Limb (tissue), 2 donors: ENCODE data around the gene GPC4.

Source experiments
- DNase-seq, 2 donors: peaks; one replicate each; pipeline ENCODE4 v3.0.0-alpha.2; 2016; ENCODE audit errors: extremely low spot score in 2 of 2

The GPC4 gene

DNA sequence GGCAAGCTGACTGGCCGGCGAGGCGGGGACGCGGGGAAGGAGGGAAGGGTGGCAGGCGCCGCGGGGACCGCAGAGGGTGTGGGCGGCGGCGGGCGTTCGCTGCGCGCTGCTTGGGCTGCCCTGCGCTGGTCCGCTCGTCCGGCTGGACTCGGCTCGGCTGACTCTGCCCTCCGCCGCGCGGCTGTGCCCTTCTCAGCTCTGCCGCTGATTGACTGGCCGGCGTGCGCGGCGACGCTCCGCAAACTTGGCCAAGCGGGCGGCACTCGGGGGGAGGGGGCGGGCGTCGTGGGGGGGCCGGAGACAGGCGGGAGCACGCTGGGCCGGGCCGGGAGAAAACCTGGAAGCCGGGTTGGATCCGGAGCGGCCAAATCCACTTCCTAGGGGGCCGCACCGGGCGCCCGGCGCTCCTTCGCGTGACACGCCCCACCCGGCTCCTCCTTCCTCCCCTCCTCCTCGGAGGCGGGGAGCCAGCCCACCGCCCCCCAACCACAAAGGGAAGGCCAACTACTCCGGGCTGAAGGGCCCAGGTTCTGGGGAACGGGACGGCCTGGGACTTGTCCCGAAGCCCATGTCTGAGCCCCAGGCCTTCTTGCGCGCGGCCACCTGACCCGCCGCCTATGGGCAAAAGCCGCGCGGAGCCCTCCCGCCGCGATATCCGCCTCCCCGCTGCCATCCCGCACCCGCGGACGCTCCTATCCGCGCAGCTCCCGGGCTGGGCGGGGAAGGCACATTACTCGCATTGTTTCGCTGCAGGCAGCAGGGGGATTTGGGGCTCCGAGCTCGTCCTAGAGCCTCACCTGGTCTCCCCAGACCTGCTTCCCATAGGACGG is at the start of gene GPC4:
Gene GPC4 (minus strand): TSS at position 214 of the 830 bp plus-strand sequence. CDS start 524 bp downstream, outside the sequence.
- peak; percentile 52 to 87 for DNase-seq

DNA sequence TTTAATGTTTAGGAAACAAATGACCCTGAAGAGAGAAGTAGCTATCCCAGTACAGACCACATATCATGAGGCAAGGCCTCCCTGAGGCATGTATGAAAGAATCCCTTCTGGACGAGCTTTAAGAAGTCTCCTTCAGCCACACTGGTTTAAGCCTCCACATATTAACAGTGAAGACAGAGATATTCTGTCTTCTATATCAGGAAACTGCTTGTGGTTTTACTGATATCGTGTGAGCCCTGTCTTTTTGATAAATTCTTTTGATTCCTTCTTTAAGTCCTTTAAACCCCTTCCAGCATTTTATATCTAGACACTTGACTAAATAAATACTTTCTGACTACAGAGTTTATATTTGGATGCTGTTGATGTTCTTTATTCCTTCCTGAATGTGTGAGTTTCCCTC is 45.9 kb upstream of the GPC4 start:
- DNase-seq: no peak

DNA sequence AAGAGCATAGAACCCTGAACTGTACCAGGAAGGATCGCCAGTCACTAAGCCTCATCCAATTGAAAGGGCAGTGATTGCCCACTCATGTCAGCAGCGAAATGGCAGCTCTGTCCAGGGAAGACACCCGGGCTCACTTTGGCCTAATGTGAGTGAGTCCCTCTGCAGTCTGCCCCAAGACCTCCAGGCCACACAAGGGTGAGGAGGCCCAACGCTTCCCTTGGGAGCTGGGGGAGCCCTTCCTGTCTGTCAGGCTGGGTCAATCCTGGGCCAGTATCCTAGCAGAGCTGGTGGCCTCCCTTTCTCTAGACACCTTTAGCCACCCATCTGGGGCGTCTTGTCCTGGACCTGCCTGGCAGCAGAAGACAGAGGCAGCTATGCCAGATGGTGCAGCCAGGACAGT is 39.6 kb upstream of the GPC4 start:
- no peak for DNase-seq

DNA sequence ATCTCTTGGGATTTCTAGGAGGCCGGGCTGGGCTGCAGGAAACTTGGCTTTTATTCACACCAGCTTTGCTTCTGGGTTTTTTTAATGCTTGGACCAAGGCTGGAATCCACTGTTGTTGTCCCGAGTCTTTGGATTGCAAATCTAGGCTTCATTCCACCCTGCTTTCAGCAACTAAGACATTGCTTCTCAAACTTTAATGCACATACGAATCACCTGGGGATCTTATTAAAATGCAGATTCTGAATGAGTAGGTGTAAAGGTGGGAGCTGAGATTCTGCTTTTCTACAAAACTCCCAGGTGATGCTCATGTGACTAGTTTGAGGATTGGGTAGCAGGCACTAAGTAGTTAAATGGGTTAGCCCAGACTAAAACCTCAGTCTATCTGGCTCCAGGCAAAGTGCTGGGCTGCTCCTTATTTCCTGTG is 39.2 kb upstream of the GPC4 start:
- no peak for DNase-seq

DNA sequence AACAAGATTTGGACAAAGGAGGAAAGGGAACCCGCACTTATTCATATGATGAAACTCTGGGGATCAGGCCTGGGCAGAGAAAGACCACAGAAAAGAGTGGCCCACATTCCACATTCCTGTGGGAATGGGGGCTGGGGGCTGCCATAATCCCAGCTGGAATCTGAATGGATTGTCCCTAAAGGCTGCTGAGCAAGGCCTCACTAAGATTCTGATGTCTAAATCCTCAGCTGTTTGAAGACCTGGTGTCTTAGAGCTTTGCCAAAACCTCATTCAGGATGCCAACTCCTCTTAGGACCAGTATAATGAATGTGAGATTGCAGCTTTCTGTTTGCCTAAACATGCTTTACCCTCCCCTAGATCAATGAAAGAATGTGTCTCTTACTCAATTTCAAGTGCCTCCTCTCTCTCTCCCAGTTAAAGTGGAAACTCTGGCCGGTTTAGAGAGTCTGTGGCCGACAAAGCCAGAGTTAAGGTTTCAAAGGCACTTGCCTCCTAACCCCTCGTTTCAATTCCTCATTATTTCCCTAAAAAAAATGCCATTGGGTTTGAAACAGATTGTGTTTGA is 33.3 kb upstream of the GPC4 start:
- no peak for DNase-seq

DNA sequence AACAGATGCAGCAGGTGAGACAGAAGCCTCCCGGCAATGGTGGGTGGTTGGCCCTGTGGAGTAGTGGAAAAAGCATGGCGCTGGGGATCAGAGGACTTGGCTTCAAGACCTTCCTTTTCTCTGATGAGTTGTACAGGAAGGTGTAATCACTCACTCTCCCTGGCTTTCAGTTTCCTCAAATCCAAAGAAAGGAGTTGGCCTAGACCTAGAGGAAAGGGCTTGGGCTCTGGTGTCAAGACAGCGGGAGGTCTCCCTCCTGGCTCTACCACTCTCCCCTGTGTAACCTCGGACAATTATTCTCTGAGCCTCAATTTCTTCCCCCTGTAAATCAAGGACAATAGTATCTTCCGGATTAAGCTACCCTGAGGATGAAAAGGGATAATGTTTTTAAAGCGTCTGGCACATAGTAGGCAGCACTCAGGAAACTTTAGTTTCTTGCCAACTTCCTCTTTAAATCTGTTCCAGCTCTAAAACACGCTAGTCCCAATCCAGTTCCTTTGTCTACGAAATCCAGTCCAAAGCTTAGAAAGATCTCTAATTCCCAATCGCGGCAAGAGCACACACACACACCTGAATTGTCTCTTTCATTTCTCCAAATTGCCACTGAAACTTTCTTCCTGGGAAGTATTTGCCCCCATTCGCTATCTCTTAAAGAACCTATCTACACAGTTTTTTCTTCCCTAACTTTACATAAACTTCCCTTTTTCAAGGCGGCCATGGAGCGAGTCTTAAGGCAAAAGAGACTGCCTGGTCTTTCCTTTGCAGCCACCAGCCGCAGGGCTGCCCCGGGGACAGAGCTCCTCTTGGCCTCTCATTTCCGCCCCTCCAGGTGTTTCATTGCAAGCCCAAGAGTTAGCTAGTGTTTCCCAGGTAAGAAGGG is 29.9 kb upstream of the GPC4 start:
- DNase-seq: peak in 1 of 2 donors; percentile 10

DNA sequence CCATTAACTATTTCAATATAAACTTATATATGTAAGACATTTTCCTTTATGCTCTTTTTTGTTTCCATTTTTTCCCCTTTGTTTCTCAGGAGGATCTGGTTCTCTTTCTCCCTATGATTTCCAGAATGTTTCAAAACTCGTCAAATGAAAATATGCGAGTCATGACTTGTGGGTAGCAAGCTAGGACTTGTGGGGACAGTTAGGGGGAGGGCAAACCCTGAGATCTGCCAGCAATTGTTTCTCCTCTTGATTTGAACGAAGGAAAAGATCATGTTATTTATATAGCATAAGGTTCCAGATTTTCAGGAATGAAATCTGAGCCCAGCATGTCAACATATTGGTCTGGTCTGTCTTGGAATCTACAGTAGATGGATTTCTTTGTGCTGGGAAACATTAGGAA is 28.9 kb upstream of the GPC4 start:
- DNase-seq: no peak

DNA sequence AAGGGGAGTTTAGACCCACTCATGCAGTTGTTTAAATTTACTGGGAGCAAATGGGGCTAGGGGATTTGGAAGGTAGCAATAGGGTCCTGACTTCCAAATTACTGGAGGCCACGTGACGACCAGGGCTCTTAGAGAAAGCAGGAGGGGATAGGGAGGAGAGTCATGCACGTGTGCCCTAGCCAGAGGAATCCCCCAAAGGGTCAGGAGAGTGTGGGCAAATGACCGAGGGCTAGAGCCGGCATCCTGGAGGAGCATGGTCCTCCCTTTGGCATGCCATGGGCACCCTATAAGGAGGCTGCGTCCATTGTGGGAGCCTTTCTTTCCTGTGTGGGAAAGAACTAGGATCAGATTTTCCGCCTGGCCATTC is 25.5 kb upstream of the GPC4 start:
- no peak for DNase-seq

DNA sequence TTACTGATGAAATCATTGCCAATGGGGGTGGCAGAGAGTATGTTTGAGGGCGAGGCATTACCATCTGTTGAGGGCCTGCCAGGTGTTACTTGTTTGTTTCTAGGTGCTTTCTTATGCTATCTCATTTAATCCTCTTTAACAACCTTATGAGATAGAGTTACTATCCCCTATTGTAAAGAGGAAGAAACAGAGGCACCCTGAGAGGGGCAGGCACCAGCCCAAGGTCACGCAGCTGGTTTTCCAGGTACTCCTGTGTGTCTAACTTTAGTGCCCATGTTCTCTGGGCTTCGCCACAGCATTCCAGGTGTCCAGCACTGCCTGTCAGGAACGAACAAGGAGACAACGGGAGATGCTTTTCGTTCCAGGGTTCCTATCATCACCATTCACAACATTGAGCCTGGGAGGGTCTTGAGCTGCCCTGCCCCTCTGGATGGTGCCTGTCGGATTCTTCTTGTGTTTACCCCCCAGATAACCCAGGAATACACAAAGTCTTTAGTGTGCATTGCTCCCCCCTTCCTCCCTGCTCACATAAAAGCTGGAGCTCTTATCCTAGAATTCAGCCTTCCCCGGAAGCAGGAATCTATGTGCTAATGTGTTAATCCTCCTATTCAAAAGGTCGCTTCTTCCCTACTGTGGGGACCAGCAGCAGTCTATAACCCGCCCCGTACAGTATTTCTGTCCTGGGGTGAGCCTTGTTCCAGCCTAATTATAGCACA is 24.9 kb upstream of the GPC4 start:
- DNase-seq: no peak

DNA sequence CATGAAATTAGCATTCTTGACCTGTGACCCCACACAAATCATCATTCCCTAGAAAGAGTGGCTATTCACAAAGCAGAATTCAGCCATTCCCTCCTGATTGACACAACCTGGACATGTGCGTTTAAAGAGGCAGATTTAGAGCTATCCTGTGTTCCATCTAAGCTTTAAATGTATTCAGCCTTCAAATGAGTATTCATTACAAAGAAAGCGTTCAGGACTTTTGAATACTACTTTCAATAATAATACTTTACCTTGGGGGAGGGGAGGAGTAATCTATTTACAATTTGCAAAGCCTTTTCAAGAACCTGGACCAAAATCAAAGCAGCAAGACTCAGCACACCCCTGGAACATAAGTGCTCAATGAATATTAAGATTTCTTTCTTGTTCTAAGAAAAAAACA is 22.5 kb upstream of the GPC4 start:
- no peak for DNase-seq

DNA sequence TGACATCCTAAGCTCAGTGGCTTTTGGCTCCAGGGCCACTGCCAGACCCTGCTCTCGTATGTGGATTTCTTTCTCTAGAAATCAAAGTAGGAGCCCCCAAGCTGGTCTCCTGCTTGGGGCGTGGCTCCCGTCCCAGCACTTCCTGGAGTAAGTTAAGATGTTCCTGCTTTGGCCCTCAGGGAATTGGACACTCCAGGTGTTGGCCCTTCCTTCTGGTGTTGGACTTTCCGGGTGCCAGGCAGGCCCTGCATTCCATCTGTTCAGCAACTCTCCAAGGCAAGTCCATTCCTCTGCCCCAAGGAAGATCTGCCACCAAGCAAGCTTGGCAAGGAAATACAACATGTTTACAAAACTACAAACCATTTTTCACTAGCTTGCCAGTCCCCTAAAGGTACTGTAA is 22.1 kb upstream of the GPC4 start:
- DNase-seq: no peak

DNA sequence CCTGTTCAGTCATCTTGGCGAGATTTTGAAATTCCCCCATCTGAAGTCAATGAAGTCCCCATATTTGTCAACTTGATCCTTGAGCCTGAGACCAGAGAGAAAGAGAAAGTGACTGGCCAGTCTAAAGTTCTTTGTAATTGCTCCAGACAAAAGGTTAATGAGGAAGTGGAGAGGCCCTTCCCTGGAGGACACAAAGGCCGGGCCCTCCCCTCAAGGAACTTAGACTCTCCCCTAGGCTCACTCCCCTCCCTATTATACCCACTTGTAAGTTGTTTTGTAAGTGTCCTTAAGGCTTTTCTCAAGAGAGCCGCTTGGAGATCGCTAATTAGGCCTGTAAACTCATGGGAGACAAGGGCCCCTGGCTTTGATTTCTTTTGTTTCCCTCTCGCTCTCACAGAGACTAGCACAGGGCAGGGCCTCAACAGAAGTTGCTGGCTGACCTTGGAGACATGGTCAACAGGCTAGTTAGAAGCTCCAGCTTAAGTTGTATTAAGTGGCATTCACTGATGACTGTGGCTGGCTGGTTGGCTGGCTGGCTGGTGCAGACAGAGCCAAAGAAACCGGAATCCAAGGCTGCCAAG is 20.3 kb upstream of the GPC4 start:
- DNase-seq: no peak

DNA sequence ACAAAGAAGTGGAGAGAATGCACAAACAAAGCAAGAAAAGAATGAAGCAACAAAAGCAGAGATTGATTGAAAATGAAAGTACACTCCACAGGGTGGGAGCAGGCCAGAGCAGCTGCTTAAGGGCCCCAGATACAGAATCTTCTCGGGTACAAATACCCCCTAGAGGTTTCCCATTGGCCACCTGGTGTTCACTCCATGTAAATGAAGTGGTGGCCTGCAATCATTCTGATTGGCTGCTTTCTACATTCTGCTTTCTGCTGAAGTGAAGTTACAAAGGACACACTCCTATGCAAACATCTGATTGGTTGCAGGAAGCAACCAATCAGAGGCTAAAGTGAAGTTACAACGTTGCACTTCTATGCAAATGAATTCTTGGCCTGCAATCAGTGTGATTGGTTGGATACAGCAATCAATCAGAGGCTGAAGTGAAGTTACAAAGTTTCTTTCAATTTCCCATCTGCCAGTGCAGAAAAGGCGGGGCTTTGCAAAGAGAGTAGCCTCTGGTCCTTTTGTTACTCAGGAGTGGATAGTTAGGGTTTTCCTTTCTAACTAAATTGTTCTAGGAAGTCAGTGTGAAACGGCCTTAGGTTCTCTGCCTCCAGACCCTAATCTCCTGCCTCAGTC is 19.0 kb upstream of the GPC4 start:
- DNase-seq: no peak

DNA sequence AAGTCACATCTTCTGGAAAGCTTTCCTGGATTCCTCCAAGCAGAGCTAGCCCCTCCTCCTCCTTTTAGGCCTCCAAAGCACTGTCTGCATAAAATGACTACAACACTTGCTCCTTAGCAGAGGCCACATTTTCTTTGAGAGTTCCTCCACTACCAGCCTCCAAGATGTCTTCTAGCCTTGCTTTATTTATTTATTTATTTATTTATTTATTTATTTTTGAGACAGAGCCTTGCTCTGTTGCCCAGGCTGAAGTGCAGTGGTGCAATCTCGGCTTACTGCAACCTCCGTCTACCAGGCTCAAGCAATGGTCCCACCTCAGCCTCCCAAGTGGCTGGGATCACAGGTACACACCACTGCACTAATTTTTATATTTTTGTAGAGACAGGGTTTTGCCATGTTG is 4.6 kb upstream of the GPC4 start:
- no peak for DNase-seq

DNA sequence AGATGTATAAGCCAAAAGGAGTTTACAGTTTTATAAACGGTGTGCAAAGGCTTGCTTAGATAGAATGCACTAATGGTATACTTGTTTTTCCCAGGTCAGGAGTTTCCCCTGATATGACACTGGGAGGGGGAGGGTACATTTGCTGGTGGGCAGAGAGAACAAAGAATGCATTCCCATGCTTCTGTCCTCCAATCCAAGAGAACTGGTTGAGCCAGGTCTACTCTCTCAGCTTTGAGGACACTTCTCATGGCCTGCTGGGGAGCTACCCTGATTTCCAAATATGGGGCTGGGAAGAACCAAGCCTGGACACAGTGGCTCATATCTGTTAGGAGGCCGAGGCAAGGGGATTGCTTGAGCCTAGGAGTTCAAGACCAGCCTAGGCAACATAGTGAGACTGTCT is 3.3 kb upstream of the GPC4 start:
- DNase-seq: no peak

DNA sequence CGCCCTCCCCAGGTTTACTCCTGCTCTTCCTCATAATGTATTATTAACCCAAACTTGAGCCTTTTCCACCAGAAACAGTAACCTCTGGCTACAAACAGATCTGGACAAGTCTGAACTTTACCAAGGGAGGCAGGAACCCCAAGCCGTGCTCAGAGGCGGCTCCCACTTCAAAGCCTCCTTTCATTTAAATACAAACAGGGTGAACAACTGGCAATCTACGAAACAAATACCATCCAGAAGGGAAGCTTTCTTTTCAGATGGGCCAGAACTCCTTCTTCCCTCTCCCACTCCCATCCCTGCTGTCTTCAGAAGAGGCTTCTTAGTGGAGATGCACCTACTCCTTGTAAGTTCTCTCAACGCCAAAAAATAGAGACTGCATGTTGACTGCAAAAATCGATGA is 2.1 kb upstream of the GPC4 start:
- DNase-seq: no peak

DNA sequence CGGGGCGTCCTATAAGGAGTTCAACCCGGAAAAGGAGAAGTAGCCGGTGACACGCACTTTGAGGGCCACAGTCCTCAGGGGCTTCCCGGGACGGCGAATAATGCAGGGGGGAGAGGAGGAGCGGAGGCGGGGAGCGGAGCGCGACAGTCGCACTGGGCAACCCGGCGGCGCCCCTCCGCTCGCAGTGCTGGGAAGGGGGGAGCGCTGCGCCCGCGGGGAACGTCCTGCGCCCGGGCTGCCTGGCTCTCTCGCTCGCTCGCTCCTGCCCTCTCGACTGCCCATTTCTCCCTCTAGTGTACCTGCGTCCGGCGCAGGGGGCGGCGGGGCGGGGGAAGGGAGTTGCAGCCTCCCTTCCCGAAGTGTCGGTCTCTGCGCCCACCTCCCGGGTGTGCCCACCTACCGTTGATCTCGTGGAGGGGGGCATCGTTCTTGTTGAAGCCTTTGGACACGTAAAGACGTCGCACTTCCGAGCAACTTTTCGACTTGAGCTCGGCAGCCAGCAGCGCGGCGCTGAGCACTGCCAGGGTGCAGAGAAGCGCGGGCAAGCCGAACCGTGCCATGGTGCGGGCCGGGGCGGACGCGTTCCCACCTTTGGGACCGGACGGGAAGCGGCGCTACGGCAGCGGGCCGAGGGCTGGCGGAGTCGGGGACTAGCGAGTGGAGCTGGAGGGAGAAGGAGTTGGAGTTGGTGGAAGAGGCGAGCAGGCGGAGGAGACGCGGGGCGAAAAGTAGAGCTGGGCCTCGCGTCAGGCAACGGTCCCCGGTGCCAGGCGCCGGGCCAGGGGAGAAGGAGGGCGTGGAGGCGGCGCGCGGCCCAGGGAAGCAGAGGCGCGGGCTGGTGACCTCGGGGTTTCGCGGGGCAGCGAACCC is 648 bp downstream of the GPC4 start:
- DNase-seq: peak in 1 of 2 donors; percentile 51

DNA sequence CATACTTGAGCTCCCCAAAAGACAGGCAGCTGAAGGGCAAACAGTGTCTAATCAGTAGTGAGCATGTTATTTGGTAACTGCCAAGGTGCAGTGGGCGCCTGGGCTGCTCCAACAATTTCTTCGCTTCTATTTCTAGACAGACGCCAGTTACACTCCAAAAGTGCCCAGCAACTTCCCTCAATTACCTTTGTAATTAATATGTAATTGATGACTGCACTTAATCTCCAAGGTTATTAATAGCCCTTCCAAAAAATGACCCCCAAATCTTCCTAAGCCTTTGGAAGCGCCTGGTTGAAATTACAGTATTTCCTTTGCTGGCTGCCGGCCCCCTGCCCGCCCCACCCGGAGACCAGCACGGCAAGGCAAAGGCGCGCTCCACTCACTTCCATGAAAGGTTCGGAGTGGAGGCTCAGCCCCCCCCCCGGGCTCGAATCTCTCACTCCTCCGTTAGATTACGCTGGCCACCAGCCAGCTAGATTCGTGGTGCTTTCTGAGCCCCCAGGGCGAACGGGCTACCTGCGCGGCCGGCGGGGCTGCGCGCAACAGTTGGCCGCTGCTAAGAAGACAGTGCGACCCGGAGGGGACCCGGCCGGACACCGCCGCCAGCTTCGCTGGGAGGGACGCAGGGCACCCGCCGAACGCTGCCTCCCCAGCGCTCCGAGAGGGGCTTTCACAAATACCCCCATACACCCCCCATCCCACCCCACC is 1.9 kb downstream of the GPC4 start:
- DNase-seq: peak in 1 of 2 donors; percentile 42

DNA sequence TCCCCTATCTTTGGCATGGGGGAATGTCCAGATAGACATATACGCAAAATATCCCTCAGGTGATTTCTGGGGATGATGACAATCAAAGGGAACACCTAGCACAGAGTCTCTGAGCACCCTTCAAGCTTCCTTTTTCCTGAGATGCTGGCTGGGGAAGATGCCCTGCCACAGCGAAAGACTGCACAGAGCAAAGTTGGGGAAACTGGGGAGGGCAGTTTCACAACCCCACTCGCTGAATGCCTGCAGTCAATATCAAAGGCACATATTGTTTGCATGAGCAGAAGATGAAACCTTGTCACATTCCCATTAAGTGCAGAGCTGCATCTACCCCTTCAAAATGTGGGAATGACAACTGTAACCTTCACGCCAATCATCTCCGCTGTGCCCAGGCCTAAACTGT is 2.6 kb downstream of the GPC4 start:
- DNase-seq: no peak
